ENCODE measurements around the gene SLC30A4.

SLC30A4 gene

DNA sequence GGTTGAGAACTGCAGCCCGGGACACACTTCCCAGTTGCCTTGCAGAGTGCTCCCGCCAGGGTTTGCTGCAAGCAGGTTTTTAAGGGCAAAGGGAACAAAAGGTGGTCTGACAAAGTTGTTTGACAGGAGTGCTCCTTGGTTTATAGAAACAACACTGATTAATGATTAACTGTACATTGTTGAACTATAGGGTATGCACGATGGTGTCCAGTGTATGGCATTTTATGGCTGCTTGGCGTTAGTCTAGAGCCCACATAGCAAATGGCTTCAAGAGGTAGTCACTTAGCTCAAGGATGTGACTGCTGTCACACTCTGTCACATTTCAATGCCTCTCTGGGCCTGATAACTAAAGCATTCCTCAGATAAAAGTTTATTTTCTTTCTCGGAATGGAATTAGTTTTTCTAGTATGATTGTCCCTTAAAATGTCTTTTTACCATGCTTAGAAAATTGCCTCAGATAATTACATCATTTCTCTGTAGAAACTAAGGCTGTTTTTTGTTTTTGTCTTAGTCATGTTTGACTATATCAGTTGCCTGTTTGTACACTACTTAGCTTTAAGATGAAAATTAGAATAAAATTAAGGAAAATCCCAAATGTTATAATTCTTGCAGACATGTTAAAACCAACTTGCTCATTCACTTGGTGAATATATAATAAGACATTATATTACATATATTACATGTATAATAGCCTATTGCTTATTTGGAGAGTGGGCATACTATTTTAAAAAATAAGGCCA lies 82.9 kb downstream of the SLC30A4 start:
- H3K4me3 ChIP-seq (ENCODE audit: low read depth, low read length) = no peak overlapping the region
- H3K79me2 ChIP-seq = no peaks in the 10 kb centered on the region
- H3K9me3 ChIP-seq (ENCODE audit: control insufficient read depth, low read length) = no peaks in the 10 kb centered on the region
- no peak overlapping the region for H3K9ac ChIP-seq
- H3K27me3 ChIP-seq (ENCODE audit: control insufficient read depth, insufficient read depth, low read length) = no peaks in the 10 kb centered on the region
- TF ChIP-seq, protein P1, sequence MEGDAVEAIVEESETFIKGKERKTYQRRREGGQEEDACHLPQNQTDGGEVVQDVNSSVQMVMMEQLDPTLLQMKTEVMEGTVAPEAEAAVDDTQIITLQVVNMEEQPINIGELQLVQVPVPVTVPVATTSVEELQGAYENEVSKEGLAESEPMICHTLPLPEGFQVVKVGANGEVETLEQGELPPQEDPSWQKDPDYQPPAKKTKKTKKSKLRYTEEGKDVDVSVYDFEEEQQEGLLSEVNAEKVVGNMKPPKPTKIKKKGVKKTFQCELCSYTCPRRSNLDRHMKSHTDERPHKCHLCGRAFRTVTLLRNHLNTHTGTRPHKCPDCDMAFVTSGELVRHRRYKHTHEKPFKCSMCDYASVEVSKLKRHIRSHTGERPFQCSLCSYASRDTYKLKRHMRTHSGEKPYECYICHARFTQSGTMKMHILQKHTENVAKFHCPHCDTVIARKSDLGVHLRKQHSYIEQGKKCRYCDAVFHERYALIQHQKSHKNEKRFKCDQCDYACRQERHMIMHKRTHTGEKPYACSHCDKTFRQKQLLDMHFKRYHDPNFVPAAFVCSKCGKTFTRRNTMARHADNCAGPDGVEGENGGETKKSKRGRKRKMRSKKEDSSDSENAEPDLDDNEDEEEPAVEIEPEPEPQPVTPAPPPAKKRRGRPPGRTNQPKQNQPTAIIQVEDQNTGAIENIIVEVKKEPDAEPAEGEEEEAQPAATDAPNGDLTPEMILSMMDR (IDR thresholded peaks at IDR 0.05) = no peak
- H3K4me2 ChIP-seq (ENCODE audit: low read length) = no peak overlapping the region
- no peak overlapping the region for H2AFZ ChIP-seq
- no peaks in the 10 kb centered on the region for H3K36me3 ChIP-seq (ENCODE audit: control insufficient read depth, insufficient read depth, low read length)
- no peak overlapping the region for H3K27ac ChIP-seq
- no peaks in the 10 kb centered on the region for H3K4me1 ChIP-seq

DNA sequence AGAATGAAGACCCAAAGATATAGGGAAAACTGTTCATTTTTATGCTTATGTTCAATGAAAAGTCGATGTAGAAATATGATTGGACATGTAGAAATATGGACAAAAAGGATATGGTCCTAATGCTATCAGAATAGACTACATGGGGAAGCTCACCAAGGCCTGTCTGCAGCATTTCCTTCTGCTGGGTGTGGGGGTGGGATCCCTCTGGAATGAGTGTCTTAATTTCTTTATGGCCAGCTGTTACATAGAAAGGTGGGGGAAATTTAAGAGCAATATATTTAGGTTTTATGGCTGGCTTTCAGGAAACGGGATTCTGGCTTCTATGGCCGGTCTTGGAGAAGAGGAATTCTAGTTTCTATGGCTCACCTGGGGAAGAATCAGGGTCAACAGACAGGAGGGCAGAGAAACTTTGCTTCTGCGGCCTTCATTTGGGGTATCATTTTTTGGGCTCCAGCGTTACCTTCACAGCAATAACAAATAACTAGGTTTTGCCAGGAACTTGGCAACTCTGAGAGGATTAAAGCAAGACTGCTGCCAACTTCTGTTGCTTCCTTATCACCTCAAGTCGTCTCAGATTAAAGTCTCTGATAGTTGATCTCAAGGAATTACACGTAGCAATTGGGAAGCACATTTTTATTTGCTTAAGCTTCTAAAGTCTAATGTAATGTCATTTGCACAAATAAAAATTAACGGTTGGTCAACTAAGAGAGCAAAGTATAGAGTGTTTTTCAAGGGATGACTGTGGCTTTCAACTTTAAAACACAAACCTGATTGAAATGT lies 87.2 kb downstream of the SLC30A4 start:
- TF ChIP-seq, protein P1 (IDR thresholded peaks at IDR 0.05) = no peak
- H3K9me3 ChIP-seq (ENCODE audit: control insufficient read depth, low read length) = no peaks in the 10 kb centered on the region
- no peaks in the 10 kb centered on the region for H3K4me1 ChIP-seq
- no peaks in the 10 kb centered on the region for H3K36me3 ChIP-seq (ENCODE audit: control insufficient read depth, insufficient read depth, low read length)
- H3K4me3 ChIP-seq (ENCODE audit: low read depth, low read length) = no peak overlapping the region
- H3K79me2 ChIP-seq = no peaks in the 10 kb centered on the region
- H3K9ac ChIP-seq = no peak overlapping the region
- no peak overlapping the region for H3K4me2 ChIP-seq (ENCODE audit: low read length)
- H3K27ac ChIP-seq = no peak overlapping the region
- H3K27me3 ChIP-seq (ENCODE audit: control insufficient read depth, insufficient read depth, low read length) = no peaks in the 10 kb centered on the region
- no peak overlapping the region for H2AFZ ChIP-seq

GRCh38 chr15:45434078-45434567 lies 88.4 kb downstream of the SLC30A4 start:
- H3K79me2 ChIP-seq = no peaks in the 10 kb centered on the region
- H3K27ac ChIP-seq = no peak overlapping the region
- no peaks in the 10 kb centered on the region for H3K4me1 ChIP-seq
- H2AFZ ChIP-seq = no peak overlapping the region
- H3K4me2 ChIP-seq (ENCODE audit: low read length) = no peak overlapping the region
- H3K4me3 ChIP-seq (ENCODE audit: low read depth, low read length) = no peak overlapping the region
- no peaks in the 10 kb centered on the region for H3K9me3 ChIP-seq (ENCODE audit: control insufficient read depth, low read length)
- TF ChIP-seq, protein P1 (IDR thresholded peaks at IDR 0.05) = no peak
- H3K27me3 ChIP-seq (ENCODE audit: control insufficient read depth, insufficient read depth, low read length) = no peaks in the 10 kb centered on the region
- H3K9ac ChIP-seq = no peak overlapping the region
- H3K36me3 ChIP-seq (ENCODE audit: control insufficient read depth, insufficient read depth, low read length) = no peaks in the 10 kb centered on the region

DNA sequence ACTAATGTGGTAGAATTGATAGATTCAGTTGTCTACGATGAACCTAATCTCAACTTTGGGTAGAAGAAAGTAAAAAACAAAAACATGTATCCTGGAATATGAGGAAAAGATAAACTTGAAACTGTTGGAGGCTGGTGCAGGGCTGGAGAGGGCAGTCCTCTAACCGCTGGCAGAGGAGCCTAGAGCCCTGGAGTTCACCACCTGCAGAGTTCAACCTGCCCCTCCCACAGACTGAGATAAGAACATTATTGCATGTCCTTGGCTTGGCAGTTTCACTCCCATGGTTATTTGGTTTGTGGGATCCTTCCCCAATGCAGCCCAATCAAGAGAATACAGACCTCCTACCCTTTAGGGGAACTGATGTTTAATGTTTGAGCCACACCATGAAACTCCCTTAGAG lies 91.0 kb downstream of the SLC30A4 start:
- Histone ChIP-seq H3K36me3 (ENCODE audit: control insufficient read depth, insufficient read depth, low read length) (no peaks in the 10 kb centered on the region), H3K4me3 (ENCODE audit: low read depth, low read length) (no peak overlapping the region), H2AFZ (no peak overlapping the region), H3K9ac (no peak overlapping the region), H3K27me3 (ENCODE audit: control insufficient read depth, insufficient read depth, low read length) (no peaks in the 10 kb centered on the region), H3K27ac (no peak overlapping the region), H3K4me2 (ENCODE audit: low read length) (no peak overlapping the region), H3K9me3 (ENCODE audit: control insufficient read depth, low read length) (no peaks in the 10 kb centered on the region), H3K79me2 (no peaks in the 10 kb centered on the region), H3K4me1 (no peaks in the 10 kb centered on the region)
- TF ChIP-seq, protein P1 (IDR thresholded peaks at IDR 0.05) = no peak
